Prostate gland (tissue), 2 donors: ENCODE results near the gene ASB16. TPM values are rescaled to one million over a fixed set of nuclear protein-coding genes. Genes with fewer than 3 reads are reported as not detected.

Experiments used
- DNase-seq: peaks from one replicate; pipeline ENCODE4 v3.0.0-alpha.2; 2019; ENCODE audit warnings: low spot score
- H3K27ac ChIP-seq, 2 donors: fragments of 200-600 bp; sonication (generic); 2 replicates each; pipeline ENCODE4 v1.5.1; 2017 to 2019
- H3K27me3 ChIP-seq: fragments of 200-600 bp; sonication (generic); replicated peaks from 2 replicates; pipeline ENCODE4 v1.5.1; 2019; ENCODE audit not compliant: insufficient read depth
- H3K36me3 ChIP-seq, 2 donors: fragments of 200-600 bp; sonication (generic); 1 replicate in 1 of 2; 2 replicates in 1 of 2; pipeline versions ENCODE4 v1.5.1 to v1.8.1; 2017 to 2019
- H3K4me1 ChIP-seq: fragments of 200-600 bp; sonication (generic); replicated peaks from 2 replicates; pipeline ENCODE4 v1.5.1; 2019
- H3K4me3 ChIP-seq, 2 donors: fragments of 200-600 bp; sonication (generic); 2 replicates each; pipeline ENCODE4 v1.5.1; 2017 to 2019
- H3K9me3 ChIP-seq: fragments of 200-600 bp; sonication (generic); 2 replicates; pipeline ENCODE4 v1.5.1; 2017
- CTCF ChIP-seq, 4 experiments: fragments of 200-600 bp in 2 of 4; fragments of 450-650 bp in 2 of 4; sonication (generic) in 2 of 4; IDR thresholded peaks; 1 replicate in 3 of 4; 2 replicates in 1 of 4; pipeline ENCODE4 v1.5.1; 2016 to 2019; ENCODE audit warnings: antibody characterized with exemption in 4 of 4, mild to moderate bottlenecking in 2 of 4, moderate library complexity in 2 of 4
- POLR2A ChIP-seq: fragments of 450-650 bp; IDR thresholded peaks from one replicate; pipeline ENCODE4 v1.6.1; 2016; ENCODE audit warnings: antibody characterized with exemption, mild to moderate bottlenecking
- POLR2AphosphoS5 ChIP-seq: sonication (generic); formaldehyde crosslinking; IDR thresholded peaks from one replicate; pipeline ENCODE4 v1.6.1; 2017; ENCODE audit warnings: antibody characterized with exemption
- WGBS: methylation state at CpG from one replicate; pipeline ENCODE4 v1.1.5; 2018; 5-methylcytosine and 5-hydroxymethylcytosine counted together
- intact Hi-C: fragments of 100-400 bp; cut with DNase I; formaldehyde crosslinking; loops from one replicate; pipeline ENCODE4 v1.14.2; 2022
- total RNA-seq, 2 donors: library from RNA; depleted of rRNA; stranded (reverse); fragments of >200 nt; gene quantifications; one replicate each; pipeline ENCODE4 v1.1.0, GENCODE V29; 2016

ASB16 gene
- total RNA-seq, 2 donors from 2014 or later = 3.2 to 4.4 TPM

GRCh38 chr17:44191369-44191768, 20.9 kb downstream of the ASB16 start:
- no peak for DNase-seq
- TF ChIP-seq POLR2A = no peak
- no peak for TF ChIP-seq CTCF (IDR thresholded peaks at IDR 0.05)
- TF ChIP-seq POLR2AphosphoS5 = no peak
- Histone ChIP-seq H3K4me1 (peaks cover 14% of the 10 kb centered on the region), H3K36me3 (peaks cover 5 to 17% of the 10 kb centered on the region in 2 donors), H3K4me3 (no peak overlapping the region), H3K27ac (peak overlapping the region in 1 of 2 donors; percentile 71), H3K9me3 (no peaks in the 10 kb centered on the region), H3K27me3 (no peaks in the 10 kb centered on the region)
- 66% methylated on average over 5 of the region's 5 CpGs for WGBS
- intact Hi-C loops = no loop called here

GRCh38 chr17:44191941-44192496, 21.5 kb downstream of the ASB16 start:
- TF ChIP-seq CTCF (IDR thresholded peaks at IDR 0.05) (no peak), POLR2AphosphoS5 (no peak), POLR2A (peak; percentile 30)
- H3K27ac ChIP-seq = peak overlapping the region; percentile 26 to 71
- no peak for DNase-seq
- 47% methylated on average over 7 of the region's 7 CpGs for WGBS
- peaks cover 14% of the 10 kb centered on the region for H3K4me1 ChIP-seq
- H3K4me3 ChIP-seq = no peak overlapping the region
- intact Hi-C loops = no loop called here
- peaks cover 5 to 17% of the 10 kb centered on the region in 2 donors for H3K36me3 ChIP-seq
- no peaks in the 10 kb centered on the region for H3K9me3 ChIP-seq
- H3K27me3 ChIP-seq = no peaks in the 10 kb centered on the region

- Histone ChIP-seq H3K4me3 (no peak overlapping the region), H3K9me3 (no peaks in the 10 kb centered on the region), H3K27me3 (no peaks in the 10 kb centered on the region), H3K36me3 (peaks cover 5 to 17% of the 10 kb centered on the region in 2 donors), H3K4me1 (peaks cover 11% of the 10 kb centered on the region), H3K27ac (peak overlapping the region; percentile 38 to 71)
- TF ChIP-seq POLR2A = no peak
- TF ChIP-seq POLR2AphosphoS5 = no peak
- no peak for TF ChIP-seq CTCF (IDR thresholded peaks at IDR 0.05)
- intact Hi-C loops = no loop called here
- DNase-seq = no peak
- WGBS = 74% methylated on average over 5 of the region's 5 CpGs
These were observed 22.2 kb downstream of the ASB16 start for GRCh38 chr17:44192750-44193149.

- 47% methylated on average over 14 of the region's 14 CpGs for WGBS
- intact Hi-C loops = no loop called here
- no peaks in the 10 kb centered on the region for H3K27me3 ChIP-seq
- TF ChIP-seq POLR2A = no peak
- no peak for TF ChIP-seq POLR2AphosphoS5
- no peak for TF ChIP-seq CTCF (IDR thresholded peaks at IDR 0.05)
- no peak for DNase-seq
- H3K4me1 ChIP-seq = peaks cover 10% of the 10 kb centered on the region
- no peak overlapping the region for H3K4me3 ChIP-seq
- H3K36me3 ChIP-seq = peaks cover 5 to 17% of the 10 kb centered on the region in 2 donors
- no peaks in the 10 kb centered on the region for H3K9me3 ChIP-seq
- peak overlapping the region; percentile 38 to 71 for H3K27ac ChIP-seq
These were observed 23.0 kb downstream of the ASB16 start for GRCh38 chr17:44193326-44194084.

- no peak for DNase-seq
- H3K4me1 ChIP-seq = peaks cover 10% of the 10 kb centered on the region
These were observed 26.6 kb downstream of the ASB16 start for GRCh38 chr17:44197107-44197506.

More at GRCh38 chr17:44197107-44197506, 26.6 kb downstream of the ASB16 start:
- no peak overlapping the region for H3K4me3 ChIP-seq
- H3K27me3 ChIP-seq = no peaks in the 10 kb centered on the region
- 87% methylated on average over 15 of the region's 15 CpGs for WGBS
- H3K9me3 ChIP-seq = no peaks in the 10 kb centered on the region
- H3K27ac ChIP-seq = no peak overlapping the region
- TF ChIP-seq POLR2AphosphoS5 = no peak
- intact Hi-C loops = no loop called here
- peaks cover 5 to 17% of the 10 kb centered on the region in 2 donors for H3K36me3 ChIP-seq
